NCI-H2081 (cell line): ENCODE measurements around the gene IMPACT.

Experiments
- DNase-seq, 2 experiments: peaks; one replicate each; lab custom pipeline; 2025; lab: John Stamatoyannopoulos, UW

Gene IMPACT

GRCh38 chr18:24426398-24427294, at the start of gene IMPACT:
Gene IMPACT, plus strand, starts transcription at chr18:24426670. Its CDS starts 87 bp downstream, at chr18:24426757.
- peak; percentile 79 to 89 for DNase-seq

GRCh38 chr18:24378598-24378997, 47.9 kb upstream of the IMPACT start:
- DNase-seq, result no peak

- no peak for DNase-seq
Measured at GRCh38 chr18:24380163-24380747, 46.2 kb upstream of the IMPACT start.

- no peak for DNase-seq
Measured at GRCh38 chr18:24381126-24381525, 45.3 kb upstream of the IMPACT start.

- DNase-seq, result no peak
Measured at GRCh38 chr18:24386681-24387080, 39.8 kb upstream of the IMPACT start.

- no peak for DNase-seq
Measured at GRCh38 chr18:24388957-24389356, 37.5 kb upstream of the IMPACT start.

- no peak for DNase-seq
Measured at GRCh38 chr18:24395049-24395795, 31.2 kb upstream of the IMPACT start.

- DNase-seq, result no peak
Measured at GRCh38 chr18:24396082-24396633, 30.3 kb upstream of the IMPACT start.

- DNase-seq, result peak; percentile 57 to 89
Measured at GRCh38 chr18:24397131-24397693, 29.3 kb upstream of the IMPACT start.

- DNase-seq, result peak; percentile 92 to 95
Measured at GRCh38 chr18:24397694-24398368, 28.6 kb upstream of the IMPACT start, which contains the start of gene OSBPL1A. Gene OSBPL1A, minus strand, starts transcription at chr18:24397824. Its CDS starts 20,291 bp downstream, at chr18:24377533.

- no peak for DNase-seq
Measured at GRCh38 chr18:24398540-24398939, 27.9 kb upstream of the IMPACT start.

- no peak for DNase-seq
Measured at GRCh38 chr18:24400587-24400986, 25.9 kb upstream of the IMPACT start.

GRCh38 chr18:24402209-24402785, 24.2 kb upstream of the IMPACT start:
- DNase-seq, result no peak

- no peak for DNase-seq
Measured at GRCh38 chr18:24403076-24403475, 23.4 kb upstream of the IMPACT start.

- DNase-seq, result no peak
Measured at GRCh38 chr18:24404591-24404990, 21.9 kb upstream of the IMPACT start.

GRCh38 chr18:24408496-24408895, 18.0 kb upstream of the IMPACT start:
- no peak for DNase-seq

GRCh38 chr18:24413148-24413547, 13.3 kb upstream of the IMPACT start:
- DNase-seq, result no peak

GRCh38 chr18:24414349-24415003, 12.0 kb upstream of the IMPACT start:
- DNase-seq, result no peak

GRCh38 chr18:24417480-24417879, 9.0 kb upstream of the IMPACT start:
- DNase-seq, result no peak

GRCh38 chr18:24420551-24420950, 5.9 kb upstream of the IMPACT start:
- DNase-seq, result no peak
